Right lobe of liver (tissue), 6 donors: ENCODE measurements around the gene METTL1. TPM values are rescaled to one million over a fixed set of nuclear protein-coding genes. Genes with fewer than 3 reads are reported as not detected.

Source experiments
- ATAC-seq, 4 donors: fragments of 200-7000 bp; cut with Tn5 transposase; one replicate each; pipeline ENCODE4 v1.9.1; 2020; ENCODE audit warnings: mild to moderate bottlenecking in 4 of 4, moderate library complexity in 4 of 4
- DNase-seq, 3 donors: peaks; one replicate each; pipeline ENCODE4 v3.0.0-alpha.2; 2020
- H3K27ac ChIP-seq, 3 donors: fragments of 200-600 bp; one replicate each; pipeline ENCODE4 v1.8.0; 2022
- H3K27me3 ChIP-seq, 2 donors: fragments of 200-600 bp; one replicate each; pipeline ENCODE4 v1.8.0; 2022
- H3K36me3 ChIP-seq, 4 donors: fragments of 200-600 bp; sonication (generic) in 1 of 4; one replicate each; pipeline versions ENCODE4 v1.5.1 to v1.8.0; 2017 to 2022; ENCODE audit warnings: control low read depth in 1 of 4
- H3K4me1 ChIP-seq, 4 donors: fragments of 200-600 bp; sonication (generic) in 1 of 4; one replicate each; pipeline versions ENCODE4 v1.5.1 to v1.8.0; 2017 to 2022; ENCODE audit warnings: control low read depth in 1 of 4
- H3K4me3 ChIP-seq, 3 donors: fragments of 200-600 bp; one replicate each; pipeline ENCODE4 v1.8.0; 2022
- H3K9me3 ChIP-seq, 4 donors: fragments of 200-600 bp; sonication (generic) in 1 of 4; one replicate each; pipeline versions ENCODE4 v1.5.1 to v1.8.0; 2017 to 2022; ENCODE audit warnings: control low read depth in 1 of 4
- CTCF ChIP-seq, 4 donors: fragments of 200-600 bp in 3 of 4; fragments of 450-650 bp in 1 of 4; IDR thresholded peaks; one replicate each; pipeline versions ENCODE4 v1.5.1 to v1.8.0; 2016 to 2022; ENCODE audit warnings: antibody characterized with exemption in 4 of 4, mild to moderate bottlenecking in 2 of 4
- POLR2A ChIP-seq: fragments of 450-650 bp; IDR thresholded peaks from one replicate; pipeline ENCODE4 v1.6.1; 2017; ENCODE audit warnings: antibody characterized with exemption, mild to moderate bottlenecking
- WGBS: methylation state at CpG from one replicate; pipeline ENCODE4 v1.1.6; 2018; ENCODE audit warnings: low coverage, low lambda C conversion rate; ENCODE audit not compliant: insufficient coverage; ENCODE audit errors: missing lambda C conversion rate; 5-methylcytosine and 5-hydroxymethylcytosine counted together
- intact Hi-C, 2 donors: fragments of 100-400 bp; cut with DNase I; formaldehyde crosslinking; loops; one replicate each; pipeline versions ENCODE4 v1.11.2 to v1.14.1; 2022
- microRNA-seq, 2 donors: library from miRNA; unstranded; fragments of <30 nt; microRNA quantifications; one replicate each; pipeline ENCODE4, GENCODE V29; 2019 to 2020
- small RNA-seq, 2 experiments: library from RNA; depleted of rRNA; stranded (forward); fragments of <200 nt; gene quantifications; one replicate each; pipeline ENCODE3, GENCODE V24; 2016
- total RNA-seq, 6 experiments: library from RNA; depleted of rRNA in 2 of 6; stranded (reverse); fragments of >200 nt in 2 of 6; fragmentation: NEBNext Ultra II Directional in 3 of 6; extraction: Animal tissue kit (Norgen Biotek cat#: 25700) in 3 of 6; gene quantifications; one replicate each; pipeline versions ENCODE4 v1.1.0 to v1.2.4, GENCODE V29; 2016 to 2023
- donor health status: DM: no; HTN: yes; CAD: no.
- donor health status: DM: no; HTN: no; CAD: no.
- donor health status: DM: no; HTN: no; CAD: no.
- donor health status: DM: no; HTN: yes; CAD: no.
- donor health status: DM: no; HTN: yes; CAD: no.

The METTL1 gene
- total RNA-seq, 6 experiments from 2014 or later: 9.7 to 13.6 (median 10.3) TPM

- H3K4me3 ChIP-seq: no peak overlapping the region
- H3K27ac ChIP-seq: no peak overlapping the region
- H3K9me3 ChIP-seq: no peaks in the 10 kb centered on the region
- no peaks in the 10 kb centered on the region for H3K27me3 ChIP-seq
- DNase-seq (no peak), ATAC-seq (peak in 1 of 4 donors; percentile 4)
- peaks cover 0 to 54% (median 23%) of the 10 kb centered on the region in 4 donors for H3K36me3 ChIP-seq
- no peaks in the 10 kb centered on the region for H3K4me1 ChIP-seq
- TF ChIP-seq CTCF (IDR thresholded peaks at IDR 0.05) (no peak), POLR2A (no peak)
- 87% methylated on average over 5 of the region's 11 CpGs for WGBS
- intact Hi-C loops: no loop called here
These were observed 51.0 kb downstream of the METTL1 start for GRCh38 chr12:57720606-57721595.

DNA sequence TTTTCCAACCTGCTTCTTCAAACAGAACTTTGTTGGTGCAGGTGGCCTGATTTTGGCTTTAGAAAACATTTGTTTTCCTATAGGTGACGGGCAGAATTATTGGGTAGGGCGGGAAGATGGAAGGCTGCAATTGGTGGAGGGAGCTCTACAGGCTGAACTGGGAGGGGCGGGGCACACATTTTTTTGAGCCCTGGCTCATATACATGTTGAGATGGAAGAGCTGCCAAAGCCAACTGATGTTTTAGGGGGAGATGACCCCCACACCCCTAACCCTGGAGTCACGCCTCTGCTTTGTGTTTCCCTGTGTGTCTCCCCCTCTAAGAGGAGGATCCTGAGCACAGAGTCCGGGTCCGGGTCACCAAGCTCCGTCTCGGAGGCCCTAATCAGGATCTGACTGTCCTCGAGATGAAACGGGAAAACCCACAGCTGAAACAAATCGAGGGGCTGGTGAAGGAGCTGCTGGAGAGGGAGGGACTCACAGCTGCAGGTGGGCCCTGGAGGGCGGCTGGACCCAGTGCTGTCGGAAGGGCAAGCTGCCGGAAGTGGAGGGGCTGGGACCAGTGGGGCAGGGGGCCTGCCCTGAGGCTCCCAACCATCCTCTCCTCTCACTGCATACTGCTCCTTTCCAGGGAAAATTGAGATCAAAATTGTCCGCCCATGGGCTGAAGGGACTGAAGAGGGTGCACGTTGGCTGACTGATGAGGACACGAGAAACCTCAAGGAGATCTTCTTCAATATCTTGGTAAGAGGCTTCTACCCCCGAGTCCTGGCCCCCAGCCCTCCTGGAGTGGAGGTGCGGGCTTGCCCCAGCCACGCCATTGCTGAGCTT, 51.9 kb downstream of the METTL1 start:
- Histone ChIP-seq H3K27me3 (no peaks in the 10 kb centered on the region), H3K27ac (no peak overlapping the region), H3K4me1 (no peaks in the 10 kb centered on the region), H3K9me3 (no peaks in the 10 kb centered on the region), H3K4me3 (no peak overlapping the region), H3K36me3 (peaks cover 0 to 62% (median 27%) of the 10 kb centered on the region in 4 donors)
- no peak for ATAC-seq
- 92% methylated on average over 5 of the region's 20 CpGs for WGBS
- TF ChIP-seq CTCF (IDR thresholded peaks at IDR 0.05): no peak
- TF ChIP-seq POLR2A: no peak
- intact Hi-C loops: no loop called here
- no peak for DNase-seq

- H3K9me3 ChIP-seq: no peaks in the 10 kb centered on the region
- no peak overlapping the region for H3K4me3 ChIP-seq
- no peak for ATAC-seq
- peaks cover 0 to 71% (median 27%) of the 10 kb centered on the region in 4 donors for H3K36me3 ChIP-seq
- H3K4me1 ChIP-seq: no peaks in the 10 kb centered on the region
- intact Hi-C loops: no loop called here
- no peak overlapping the region for H3K27ac ChIP-seq
- no peaks in the 10 kb centered on the region for H3K27me3 ChIP-seq
- no peak for DNase-seq
- TF ChIP-seq CTCF (IDR thresholded peaks at IDR 0.05): no peak
- no peak for TF ChIP-seq POLR2A
- 97% methylated on average over 11 of the region's 15 CpGs for WGBS
These were observed 53.0 kb downstream of the METTL1 start for GRCh38 chr12:57718641-57719528.

Small RNA genes within 50 kb of the gene (microRNA-seq; reads per million reads assigned to microRNA genes)
- gene MIR6759: 0 reads per million in 2 donors

Small RNA genes within 50 kb of the gene (small RNA-seq; reads per million reads assigned to genes)
- gene RNU6-1083P: 0 reads per million in 2 experiments

Other genes starting within 250 kb of the METTL1 start
- 10 to 100 TPM in 5 of 6 experiments, 1 to 10 TPM in 1; 7.4 to 61.1 (median 39.3) TPM for gene MBD6, start 249.3 kb downstream of the METTL1 start, total RNA-seq
- 10 to 100 TPM; 28.4 to 80.0 (median 36.0) TPM for gene DCTN2, start 224.9 kb downstream of the METTL1 start, total RNA-seq
- under 1 TPM in 1 of 6 experiments, not detected in 5; 0.02 TPM for gene KIF5A, start 222.1 kb downstream of the METTL1 start, total RNA-seq
- 10 to 100 TPM; 11.3 to 27.6 (median 12.8) TPM for gene PIP4K2C, start 180.9 kb downstream of the METTL1 start, total RNA-seq
- gene DTX3, start 167.3 kb downstream of the METTL1 start, total RNA-seq: 1 to 10 TPM in 5 of 6 experiments, under 1 TPM in 1; 0.86 to 2.7 (median 1.9) TPM
- gene ARHGEF25, start 160.7 kb downstream of the METTL1 start, total RNA-seq: 1 to 10 TPM in 5 of 6 experiments, under 1 TPM in 1; 0.92 to 2.0 (median 1.3) TPM
- 1 to 10 TPM in 3 of 6 experiments, under 1 TPM in 3; 0.44 to 3.6 (median 0.78) TPM for gene B4GALNT1, start 138.9 kb downstream of the METTL1 start, total RNA-seq
- 100 to 1,000 TPM; 179 to 245 (median 210) TPM for gene OS9, start 78.0 kb downstream of the METTL1 start, total RNA-seq
- under 1 TPM; 0.26 to 0.87 (median 0.57) TPM for gene AGAP2, start 33.4 kb downstream of the METTL1 start, total RNA-seq
- 10 to 100 TPM; 15.1 to 34.4 (median 20.6) TPM for gene TSPAN31, start 27.1 kb downstream of the METTL1 start, total RNA-seq
- 10 to 100 TPM; 23.3 to 47.3 (median 31.8) TPM for gene CDK4, start 19.8 kb downstream of the METTL1 start, total RNA-seq
- gene MARCHF9, start 17.0 kb downstream of the METTL1 start, total RNA-seq: 1 to 10 TPM; 2.1 to 3.9 (median 3.3) TPM
- 1 to 10 TPM in 3 of 6 experiments, under 1 TPM in 3; 0.25 to 1.4 (median 0.81) TPM for gene CYP27B1, start 5.0 kb downstream of the METTL1 start, total RNA-seq
- gene EEF1AKMT3, start 509 bp upstream of the METTL1 start, total RNA-seq: 1 to 10 TPM; 3.2 to 5.5 (median 3.7) TPM
- 10 to 100 TPM; 25.6 to 40.2 (median 30.9) TPM for gene TSFM, start 10.7 kb upstream of the METTL1 start, total RNA-seq
- gene AVIL, start 46.6 kb upstream of the METTL1 start, total RNA-seq: 1 to 10 TPM; 1.5 to 6.3 (median 5.0) TPM
- 10 to 100 TPM; 39.3 to 84.2 (median 64.7) TPM for gene CTDSP2, start 74.6 kb upstream of the METTL1 start, total RNA-seq
- gene ATP23, start 169.5 kb upstream of the METTL1 start, total RNA-seq: 1 to 10 TPM; 2.2 to 7.9 (median 3.5) TPM